ENCODE data around the gene KLHL14.
"Not testable (repeated sequence)": the region's sequence is repeated elsewhere in the genome, so short reads cannot be mapped to it uniquely, and the experiment has no call there.

KLHL14 gene

GRCh38 chr18:32772581-32773381, at the start of gene KLHL14:
TSS of gene KLHL14 (minus strand) at chr18:32773023. CDS start at chr18:32770591, 2,432 bp downstream.
- no peak for DNase-seq

GRCh38 chr18:32822197-32822596, 49.4 kb upstream of the KLHL14 start:
- no peak for DNase-seq

- no peak for DNase-seq
These were observed 43.1 kb upstream of the KLHL14 start for GRCh38 chr18:32815881-32816280.

GRCh38 chr18:32812342-32812741, 39.5 kb upstream of the KLHL14 start:
- DNase-seq = no peak

GRCh38 chr18:32810314-32810713, 37.5 kb upstream of the KLHL14 start:
- DNase-seq = no peak

- no peak for DNase-seq
These were observed 32.5 kb upstream of the KLHL14 start for GRCh38 chr18:32805354-32805753.

- no peak for DNase-seq
These were observed 31.5 kb upstream of the KLHL14 start for GRCh38 chr18:32804134-32804888.

GRCh38 chr18:32803568-32803967, 30.7 kb upstream of the KLHL14 start:
- no peak for DNase-seq

GRCh38 chr18:32802591-32803451, 30.0 kb upstream of the KLHL14 start:
- DNase-seq = no peak

GRCh38 chr18:32801228-32801627, 28.4 kb upstream of the KLHL14 start:
- DNase-seq = no peak

GRCh38 chr18:32798209-32798960, 25.6 kb upstream of the KLHL14 start:
- DNase-seq = no peak

GRCh38 chr18:32794667-32795066, 21.8 kb upstream of the KLHL14 start:
- DNase-seq = not testable (repeated sequence)

GRCh38 chr18:32779010-32779409, 6.2 kb upstream of the KLHL14 start:
- no peak for DNase-seq

- DNase-seq = no peak
These were observed 4.2 kb upstream of the KLHL14 start for GRCh38 chr18:32777049-32777448.

- DNase-seq = no peak
These were observed 3.7 kb upstream of the KLHL14 start for GRCh38 chr18:32776561-32776960.

GRCh38 chr18:32775628-32776027, 2.8 kb upstream of the KLHL14 start:
- DNase-seq = no peak

GRCh38 chr18:32773382-32773712, 524 bp upstream of the KLHL14 start:
- no peak for DNase-seq

- no peak for DNase-seq
These were observed 797 bp downstream of the KLHL14 start for GRCh38 chr18:32771871-32772580.

GRCh38 chr18:32771169-32771751, 1.6 kb downstream of the KLHL14 start:
- DNase-seq = no peak

- DNase-seq = no peak
These were observed 2.1 kb downstream of the KLHL14 start for GRCh38 chr18:32770666-32771168.

GRCh38 chr18:32770054-32770665, 2.7 kb downstream of the KLHL14 start:
- no peak for DNase-seq
